Ecto neural progenitor cell (in vitro differentiated cells): ENCODE measurements around the gene ALDH1B1.

Source experiments
- DNase-seq: peaks from one replicate; pipeline ENCODE4 v3.0.0-alpha.2; 2018; ENCODE audit warnings: low spot score

The ALDH1B1 gene

DNA sequence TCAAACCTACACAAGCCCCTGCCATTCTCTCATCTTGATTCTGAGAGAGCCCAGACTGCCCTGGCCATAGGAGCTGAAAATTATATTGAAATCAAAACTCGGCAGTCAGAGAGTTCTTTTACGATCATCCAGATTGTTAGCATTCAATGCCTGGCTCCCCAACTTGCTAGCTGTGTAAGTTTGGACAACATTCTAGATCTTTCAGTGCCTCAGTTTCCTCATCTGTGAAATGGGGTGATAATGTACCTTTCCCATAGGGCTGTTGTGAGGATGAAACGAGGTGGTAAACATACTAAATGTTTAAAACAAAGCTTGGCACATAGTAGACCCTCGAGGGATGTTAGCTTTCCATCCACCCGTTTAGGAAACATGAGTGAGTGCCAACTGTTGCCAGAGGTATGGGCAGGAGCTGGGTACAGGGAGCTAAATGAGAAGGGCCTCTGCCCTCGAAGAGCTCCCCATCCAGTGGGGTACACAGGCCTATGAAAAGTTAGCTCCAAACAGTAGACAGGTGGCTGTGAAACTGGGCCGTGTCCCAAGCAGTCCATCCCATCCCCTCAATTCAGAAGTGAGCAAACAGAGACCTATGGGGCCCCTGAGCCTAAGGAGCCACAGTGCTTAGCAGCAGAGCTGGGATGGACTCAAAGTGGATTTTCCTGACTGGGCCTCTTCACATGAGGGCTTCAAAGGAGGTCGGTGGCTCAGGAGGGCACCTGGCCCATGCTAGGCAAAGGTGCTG is 49.0 kb downstream of the ALDH1B1 start:
- peak; percentile 7 for DNase-seq

- DNase-seq = no peak
Observed at GRCh38 chr9:38442473-38443096, 50.1 kb downstream of the ALDH1B1 start.

DNA sequence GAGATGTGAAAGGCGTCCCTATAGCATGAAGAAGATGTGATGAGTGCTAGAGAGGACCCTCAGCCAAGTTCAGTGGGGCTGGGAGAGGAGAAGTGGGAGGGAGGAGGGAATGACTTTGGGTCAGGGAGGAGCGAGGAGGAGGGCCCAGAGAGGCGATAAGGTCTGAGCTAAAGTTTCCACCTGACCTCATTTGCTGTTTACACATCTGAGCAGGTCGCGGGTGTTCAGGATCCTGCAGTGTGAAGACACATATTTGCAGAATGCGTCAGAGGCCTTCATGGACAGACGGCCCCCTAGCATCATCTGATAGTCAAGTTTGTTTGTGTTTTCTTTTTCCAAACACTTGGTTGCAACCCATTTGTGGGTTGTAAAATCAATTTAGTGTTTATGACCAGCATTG is 50.7 kb downstream of the ALDH1B1 start:
- no peak for DNase-seq

DNA sequence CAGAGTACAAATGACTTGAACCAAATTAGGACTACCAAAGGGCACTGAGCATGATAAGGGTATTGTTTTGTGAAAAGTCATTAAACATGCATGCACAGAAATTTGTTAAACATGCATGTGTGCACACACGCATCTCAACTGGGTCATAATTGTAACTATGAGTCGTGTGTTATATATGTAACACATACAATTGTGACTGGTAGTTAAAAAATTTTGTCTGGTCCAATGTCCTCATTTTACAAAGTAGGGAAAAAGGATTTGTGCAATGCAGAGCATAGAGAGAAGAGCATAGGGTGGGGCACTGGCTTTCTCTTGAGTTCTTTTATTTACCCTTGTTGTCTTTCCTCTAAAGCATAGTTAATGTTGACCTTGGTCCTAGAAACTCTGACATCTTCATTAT is 51.1 kb downstream of the ALDH1B1 start:
- DNase-seq = no peak

- no peak for DNase-seq
Observed at GRCh38 chr9:38445154-38446043, 52.9 kb downstream of the ALDH1B1 start.

- no peak for DNase-seq
Observed at GRCh38 chr9:38447703-38448102, 55.2 kb downstream of the ALDH1B1 start.
